HepG2 (cell line): ENCODE measurements around the gene CBX2. TPM values are rescaled to one million over a fixed set of nuclear protein-coding genes. Genes with fewer than 3 reads are reported as not detected.

Experiments used
- ATAC-seq: fragments of 200-7000 bp; cut with Tn5 transposase; 3 replicates; pipeline ENCODE4 v1.9.1; 2020; ENCODE audit warnings: mild to moderate bottlenecking, moderate library complexity
- BruUV-seq: library from RNA; stranded (reverse); fragments of 400-500 nt; replicated peaks from 2 replicates; lab custom pipeline; 2021; lab: Mats Ljungman, UMichigan
- CTCF ChIA-PET: fragments of 300-600 bp; formaldehyde crosslinking; extraction: SDS; loops from one replicate; lab custom pipeline; 2021; ENCODE audit warnings: low total read pairs, inconsistent platforms, low intra/inter-chr PET ratio; lab: Yijun Ruan, JAX
- POLR2A ChIA-PET: fragments of 350-600 bp; sonication (Branson Sonifier 250); formaldehyde crosslinking; loops from one replicate; lab custom pipeline; 2020; ENCODE audit warnings: antibody characterized with exemption, inconsistent platforms; lab: Yijun Ruan, JAX
- DNase-seq: peaks from one replicate; pipeline ENCODE4 v3.0.0-alpha.2; 2015; ENCODE audit warnings: low spot score
- FAIRE-seq: peaks from 3 replicates; lab custom pipeline; 2011; peaks lifted over from hg19 to GRCh38; lab: Jason Lieb, UNC
- H2AFZ ChIP-seq: one replicate; pipeline ENCODE4 v1.6.1; 2011; ENCODE audit warnings: low read length, inconsistent platforms
- H3K27ac ChIP-seq: fragments of 300-600 bp; 3 replicates; pipeline ENCODE4 v1.8.0; 2011; ENCODE audit warnings: mixed run types, mild to moderate bottlenecking, mixed read lengths, low read length, inconsistent platforms; ENCODE audit not compliant: insufficient read depth; ENCODE audit errors: extremely low read length
- H3K27me3 ChIP-seq, 2 experiments: fragments of 200-600 bp in 1 of 2; 2 replicates in 1 of 2; 3 replicates in 1 of 2; pipeline versions ENCODE4 v1.6.0 to v1.8.0; 2011; ENCODE audit warnings: low read length in 2 of 2, mild to moderate bottlenecking in 2 of 2, moderate library complexity in 2 of 2, inconsistent platforms in 1 of 2; ENCODE audit not compliant: insufficient read depth in 2 of 2, control insufficient read depth in 1 of 2
- H3K36me3 ChIP-seq, 2 experiments: fragments of 200-600 bp in 1 of 2; replicated peaks in 1 of 2; 2 replicates in 1 of 2; 3 replicates in 1 of 2; pipeline versions ENCODE4 v1.5.1 to v1.8.0; 2011; ENCODE audit warnings: low read length in 2 of 2, inconsistent platforms in 1 of 2; ENCODE audit not compliant: insufficient read depth in 2 of 2, control insufficient read depth in 1 of 2
- H3K4me1 ChIP-seq: 2 replicates; pipeline ENCODE4 v1.5.1; 2012; ENCODE audit warnings: low read length, inconsistent platforms; ENCODE audit not compliant: insufficient read depth
- H3K4me2 ChIP-seq: 2 replicates; pipeline ENCODE4 v1.6.0; 2011; ENCODE audit warnings: low read depth, low read length, inconsistent platforms
- H3K4me3 ChIP-seq, 3 experiments: fragments of 200-600 bp in 1 of 3; sonication (generic), shearing (Covaris generic) in 1 of 3; replicated peaks in 1 of 3; 2 replicates each; pipeline ENCODE4 v1.5.1; 2011 to 2016; ENCODE audit warnings: low read length in 3 of 3, inconsistent platforms in 2 of 3, low read depth in 2 of 3, mild to moderate bottlenecking in 2 of 3, control low read depth in 1 of 3, mixed read lengths in 1 of 3; ENCODE audit not compliant: insufficient read depth in 1 of 3
- H3K79me2 ChIP-seq: one replicate; pipeline ENCODE4 v1.6.1; 2011; ENCODE audit warnings: low read length, inconsistent platforms; ENCODE audit not compliant: insufficient read depth
- H3K9ac ChIP-seq: 2 replicates; pipeline ENCODE4 v1.6.0; 2011; ENCODE audit warnings: mild to moderate bottlenecking, low read depth, low read length, inconsistent platforms; ENCODE audit not compliant: insufficient read depth
- H3K9me3 ChIP-seq: 2 replicates; pipeline ENCODE4 v1.5.1; 2012; ENCODE audit warnings: mild to moderate bottlenecking, low read length
- H4K20me1 ChIP-seq: 2 replicates; pipeline ENCODE4 v1.6.0; 2011; ENCODE audit warnings: inconsistent platforms, mild to moderate bottlenecking, low read length, moderate library complexity; ENCODE audit not compliant: insufficient read depth
- DNMT3B ChIP-seq: conservative IDR thresholded peaks from 2 replicates; pipeline ENCODE4 v1.6.1; 2016; ENCODE audit warnings: missing biosample characterization, control low read depth
- HNRNPK ChIP-seq: fragments of 200-400 bp; formaldehyde crosslinking; IDR thresholded peaks from 2 replicates; pipeline ENCODE4 v1.6.1; 2018; ENCODE audit warnings: low read length, low read depth, moderate library complexity, mild to moderate bottlenecking; ENCODE audit not compliant: poor library complexity, severe bottlenecking
- KDM2A ChIP-seq: sonication (generic); formaldehyde crosslinking; IDR thresholded peaks from 2 replicates; pipeline ENCODE4 v1.4.0; 2020; ENCODE audit warnings: low read depth, missing genetic modification reagents, borderline replicate concordance
- KLF13 ChIP-seq: sonication (generic); formaldehyde crosslinking; IDR thresholded peaks from 2 replicates; pipeline ENCODE4 v1.4.0; 2020; ENCODE audit warnings: mild to moderate bottlenecking, missing genetic modification reagents
- LCORL ChIP-seq, 2 experiments: fragments of 450-650 bp in 1 of 2; sonication (generic) in 1 of 2; formaldehyde crosslinking in 1 of 2; IDR thresholded peaks; 2 replicates each; pipeline versions ENCODE4 v1.5.0 to v1.6.1; 2017 to 2020; ENCODE audit warnings: antibody characterized with exemption in 1 of 2, missing genetic modification reagents in 1 of 2
- NRL ChIP-seq: sonication (generic); formaldehyde crosslinking; IDR thresholded peaks from 2 replicates; pipeline ENCODE4 v1.5.0; 2020; ENCODE audit warnings: missing genetic modification reagents, mild to moderate bottlenecking, moderate library complexity, borderline replicate concordance
- POLR2AphosphoS2 ChIP-seq: IDR thresholded peaks from 2 replicates; pipeline ENCODE4 v1.6.1; 2011; ENCODE audit warnings: low read depth, low read length, improper control_type of control experiment
- RBFOX2 ChIP-seq: fragments of 200-400 bp; formaldehyde crosslinking; IDR thresholded peaks from 2 replicates; pipeline ENCODE4 v1.6.1; 2017; ENCODE audit warnings: low read depth, mild to moderate bottlenecking, low read length
- RBM39 ChIP-seq: fragments of 200-400 bp; formaldehyde crosslinking; IDR thresholded peaks from one replicate; pipeline ENCODE4 v1.6.1; 2018; ENCODE audit warnings: antibody characterized with exemption, mild to moderate bottlenecking, low read depth, low read length; ENCODE audit not compliant: poor library complexity, severe bottlenecking
- SALL2 ChIP-seq: sonication (generic); formaldehyde crosslinking; IDR thresholded peaks from 2 replicates; pipeline ENCODE4 v1.8.1; 2023; ENCODE audit warnings: mild to moderate bottlenecking, missing genetic modification reagents, inconsistent platforms
- WIZ ChIP-seq: sonication (generic); formaldehyde crosslinking; IDR thresholded peaks from 2 replicates; pipeline ENCODE4 v1.5.1; 2020; ENCODE audit warnings: mild to moderate bottlenecking, missing genetic modification reagents
- YY1 ChIP-seq: IDR thresholded peaks from 2 replicates; pipeline ENCODE4 v1.6.1; 2011; ENCODE audit warnings: low read length, low read depth, moderate library complexity, mild to moderate bottlenecking; ENCODE audit not compliant: insufficient read depth, insufficient replicate concordance
- ZBTB42 ChIP-seq: sonication (generic); formaldehyde crosslinking; IDR thresholded peaks from 2 replicates; pipeline ENCODE4 v1.5.0; 2020; ENCODE audit warnings: mild to moderate bottlenecking, missing genetic modification reagents
- ZC3H4 ChIP-seq: sonication (generic); formaldehyde crosslinking; IDR thresholded peaks from 2 replicates; pipeline ENCODE4 v1.4.0; 2020; ENCODE audit warnings: missing genetic modification reagents, borderline replicate concordance
- ZFX ChIP-seq: sonication (generic); formaldehyde crosslinking; IDR thresholded peaks from 2 replicates; pipeline ENCODE4 v1.4.0; 2020; ENCODE audit warnings: mild to moderate bottlenecking, low read depth, missing genetic modification reagents, moderate library complexity
- ZMAT3 ChIP-seq: sonication (generic); formaldehyde crosslinking; conservative IDR thresholded peaks from 2 replicates; pipeline ENCODE4 v1.7.0; 2021; ENCODE audit warnings: missing genetic modification reagents
- ZNF331 ChIP-seq: sonication (generic); formaldehyde crosslinking; IDR thresholded peaks from 2 replicates; pipeline ENCODE4 v1.4.0; 2020; ENCODE audit warnings: missing genetic modification reagents
- ZSCAN25 ChIP-seq: sonication (generic); formaldehyde crosslinking; IDR thresholded peaks from 2 replicates; pipeline ENCODE4 v1.8.0; 2022; ENCODE audit warnings: mild to moderate bottlenecking, missing genetic modification reagents
- WGBS: methylation state at CpG from one replicate; pipeline ENCODE4 v1.1.6; 2017; ENCODE audit warnings: low lambda C conversion rate; 5-methylcytosine and 5-hydroxymethylcytosine counted together
- in situ Hi-C: cut with HindIII; loops from 2 replicates; pipeline ENCODE4 v1.10.0; 2017; ENCODE audit warnings: low pct_unique_long_range_greater_than_20kb; ENCODE audit not compliant: extremely low pct_ligation_motif_present
- intact Hi-C: fragments of 100-400 bp; cut with micrococcal nuclease; formaldehyde crosslinking; loops from one replicate; pipeline ENCODE4 v1.10.0; 2022; ENCODE audit not compliant: unreplicated experiment
- polyA plus RNA-seq, 8 experiments: library from polyadenylated mRNA; depleted of rRNA in 3 of 8; stranded (reverse) in 7 of 8; unstranded in 1 of 8; fragments of >200 nt; fragmentation: Illumina TruSeq in 4 of 8; extraction: Trizol in 4 of 8; gene quantifications; 2 replicates each; pipeline versions ENCODE4 v1.2.1 to v1.2.3, GENCODE V29; 2011 to 2016; ENCODE audit warnings: low read depth in 4 of 8, missing spikeins in 1 of 8, mixed read lengths in 1 of 8; ENCODE audit not compliant: insufficient read depth in 1 of 8
- total RNA-seq, 5 experiments: library from RNA; depleted of rRNA; stranded (reverse); fragments of >200 nt; fragmentation: Illumina TruSeq; extraction: Trizol; gene quantifications; 2 replicates each; pipeline ENCODE4 v1.2.3, GENCODE V29; 2016; ENCODE audit warnings: low read depth in 1 of 5
- TF ChIP-seq, protein P1 (sequence below), 2 experiments: sonication (generic) in 1 of 2; formaldehyde crosslinking in 1 of 2; IDR thresholded peaks; 2 replicates each; pipeline versions ENCODE4 v1.4.0 to v1.6.1; 2018 to 2020; ENCODE audit warnings: missing genetic modification reagents in 2 of 2, borderline replicate concordance in 1 of 2, low read depth in 1 of 2, mild to moderate bottlenecking in 1 of 2, missing biosample characterization in 1 of 2
- TF ChIP-seq, protein P2 (sequence below): sonication (generic); formaldehyde crosslinking; IDR thresholded peaks from 2 replicates; pipeline ENCODE4 v1.4.0; 2020; ENCODE audit warnings: missing genetic modification reagents

Gene CBX2
- total and polyA plus RNA-seq, 2 of the 13 experiments (the other 11 are each of a cell fraction or from before 2014, with no cell fraction given), result 14.5 to 31.1 TPM

DNA sequence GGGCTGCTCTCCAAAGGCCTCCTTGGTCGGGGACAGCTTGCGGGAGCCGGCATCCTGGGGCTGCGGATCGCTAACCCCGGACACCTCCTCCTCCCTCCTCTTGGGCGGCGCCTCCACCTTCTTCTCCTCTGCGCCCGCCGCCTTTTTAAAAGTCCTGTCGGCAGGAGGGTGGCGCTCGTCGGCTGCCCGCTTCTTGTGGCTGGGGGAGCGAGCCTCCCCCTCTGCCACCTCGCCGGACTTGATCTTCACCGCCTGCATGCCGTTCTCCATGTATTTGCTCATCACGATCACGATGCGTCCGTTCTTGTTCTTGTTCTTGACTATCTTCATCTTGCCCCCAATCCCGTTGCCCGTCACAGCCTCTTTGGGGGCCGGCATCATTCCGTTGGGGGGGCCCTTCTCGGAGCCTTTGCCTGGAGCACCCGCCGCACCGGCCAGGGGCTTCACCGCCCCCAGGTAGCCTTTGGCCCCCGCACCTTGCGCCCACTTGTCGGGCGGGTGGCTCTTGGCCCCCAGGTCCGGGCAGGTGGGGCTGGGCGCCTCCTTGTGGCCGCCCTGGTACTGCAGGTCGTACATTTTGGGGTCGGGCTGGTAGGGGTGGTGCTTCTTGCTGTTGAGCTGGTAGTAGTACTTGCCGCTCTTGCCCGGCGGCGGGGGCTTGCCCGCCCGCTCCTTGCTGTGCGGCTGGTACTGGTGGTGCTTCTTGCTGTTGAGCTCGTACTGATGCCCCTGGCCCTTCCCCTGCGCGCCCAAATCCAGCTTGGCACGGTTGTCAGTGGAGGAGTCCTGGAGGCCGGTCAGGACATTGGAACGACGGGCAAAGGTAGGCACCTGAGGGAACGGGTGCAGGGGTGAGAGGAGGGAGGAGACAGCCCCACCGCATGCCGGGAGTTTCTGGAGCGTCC is 56.9 kb downstream of the CBX2 start:
- Histone ChIP-seq H3K4me2 (no peak overlapping the region), H2AFZ (no peak overlapping the region), H4K20me1 (peaks cover 44% of the 10 kb centered on the region), H3K27me3 (no peaks in the 10 kb centered on the region; a peak in 2 of 5 replicates), H3K27ac (peak overlapping the region; percentile 8), H3K9ac (no peak overlapping the region), H3K9me3 (no peaks in the 10 kb centered on the region), H3K36me3 (peaks cover 11 to 12% of the 10 kb centered on the region in 2 experiments), H3K4me3 (no peak overlapping the region; a peak in 1 of 6 replicates), H3K4me1 (peaks cover 63% of the 10 kb centered on the region), H3K79me2 (peaks cover 39% of the 10 kb centered on the region)
- in situ Hi-C loops (loop anchor here (5.0 kb wide), 1 partner anchor 157 kb away; no protein-coding TSS in a partner anchor), intact Hi-C loops (loop anchor here (5.0 to 10.0 kb wide), 3 partner anchors 38 to 90 kb away; partner anchors contain the start of gene CBX8)
- WGBS, result 94% methylated on average over 57 of the region's 61 CpGs
- ATAC-seq (no peak), FAIRE-seq (no peak), DNase-seq (no peak)
- ChIA-PET POLR2A (interaction anchor here (0.9 to 11.1 kb wide), 9 partner anchors 10 to 155 kb away, joined by 3 to 274 read pairs (median 5); partner anchors contain the start of gene CBX8), CTCF (interaction anchor here (0.6 to 2.1 kb wide), 6 partner anchors 23 to 93 kb away, joined by 3 to 12 read pairs (median 5); no protein-coding TSS in a partner anchor)
- TSS peak; percentile 5 for BruUV-seq
- TF ChIP-seq ZFX (CRISPR knock-in tag) (peak; percentile 41; the same call in 1 of the 2 replicates), SALL2 (peak; percentile 87), YY1 (peak; percentile 55), ZC3H4 (CRISPR knock-in tag) (no peak), DNMT3B (no peak), ZMAT3 (CRISPR knock-in tag) (no peak), LCORL (IDR thresholded peaks at IDR 0.05) (no peak), LCORL (CRISPR knock-in tag; IDR thresholded peaks at IDR 0.05) (peak; percentile 9; the same call in 1 of the 2 replicates), WIZ (CRISPR knock-in tag) (no peak), KDM2A (peak; percentile 50; the same call in 1 of the 2 replicates), ZSCAN25 (peak; percentile 79), ZNF331 (CRISPR knock-in tag) (peak; percentile 36; the same call in 1 of the 2 replicates), RBFOX2 (peak; percentile 83), ZBTB42 (CRISPR knock-in tag) (0 out of 2 replicates have a peak, but pooled peaks have one; percentile 44), RBM39 (peak; percentile 93), KLF13 (CRISPR knock-in tag) (0 out of 2 replicates have a peak, but pooled peaks have one; percentile 24), NRL (peak; percentile 77; the same call in 1 of the 2 replicates), HNRNPK (peak; percentile 12), POLR2AphosphoS2 (0 out of 2 replicates have a peak, but pooled peaks have one; percentile 32)
- TF ChIP-seq, protein P1, sequence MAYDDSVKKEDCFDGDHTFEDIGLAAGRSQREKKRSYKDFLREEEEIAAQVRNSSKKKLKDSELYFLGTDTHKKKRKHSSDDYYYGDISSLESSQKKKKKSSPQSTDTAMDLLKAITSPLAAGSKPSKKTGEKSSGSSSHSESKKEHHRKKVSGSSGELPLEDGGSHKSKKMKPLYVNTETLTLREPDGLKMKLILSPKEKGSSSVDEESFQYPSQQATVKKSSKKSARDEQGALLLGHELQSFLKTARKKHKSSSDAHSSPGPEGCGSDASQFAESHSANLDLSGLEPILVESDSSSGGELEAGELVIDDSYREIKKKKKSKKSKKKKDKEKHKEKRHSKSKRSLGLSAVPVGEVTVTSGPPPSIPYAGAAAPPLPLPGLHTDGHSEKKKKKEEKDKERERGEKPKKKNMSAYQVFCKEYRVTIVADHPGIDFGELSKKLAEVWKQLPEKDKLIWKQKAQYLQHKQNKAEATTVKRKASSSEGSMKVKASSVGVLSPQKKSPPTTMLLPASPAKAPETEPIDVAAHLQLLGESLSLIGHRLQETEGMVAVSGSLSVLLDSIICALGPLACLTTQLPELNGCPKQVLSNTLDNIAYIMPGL (CRISPR knock-in tag; IDR thresholded peaks at IDR 0.05; ENCODE audit: borderline replicate concordance in 1 of 2, low read depth in 1 of 2), result peak; percentile 51 to 69; a peak in 2 of 4 replicates
- TF ChIP-seq, protein P2, sequence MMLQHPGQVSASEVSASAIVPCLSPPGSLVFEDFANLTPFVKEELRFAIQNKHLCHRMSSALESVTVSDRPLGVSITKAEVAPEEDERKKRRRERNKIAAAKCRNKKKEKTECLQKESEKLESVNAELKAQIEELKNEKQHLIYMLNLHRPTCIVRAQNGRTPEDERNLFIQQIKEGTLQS (CRISPR knock-in tag), result no peak
